ENCODE results near the gene TBC1D24.
"Not testable (repeated sequence)": the region's sequence is repeated elsewhere in the genome, so short reads cannot be mapped to it uniquely, and the experiment has no call there.

Gene TBC1D24

DNA sequence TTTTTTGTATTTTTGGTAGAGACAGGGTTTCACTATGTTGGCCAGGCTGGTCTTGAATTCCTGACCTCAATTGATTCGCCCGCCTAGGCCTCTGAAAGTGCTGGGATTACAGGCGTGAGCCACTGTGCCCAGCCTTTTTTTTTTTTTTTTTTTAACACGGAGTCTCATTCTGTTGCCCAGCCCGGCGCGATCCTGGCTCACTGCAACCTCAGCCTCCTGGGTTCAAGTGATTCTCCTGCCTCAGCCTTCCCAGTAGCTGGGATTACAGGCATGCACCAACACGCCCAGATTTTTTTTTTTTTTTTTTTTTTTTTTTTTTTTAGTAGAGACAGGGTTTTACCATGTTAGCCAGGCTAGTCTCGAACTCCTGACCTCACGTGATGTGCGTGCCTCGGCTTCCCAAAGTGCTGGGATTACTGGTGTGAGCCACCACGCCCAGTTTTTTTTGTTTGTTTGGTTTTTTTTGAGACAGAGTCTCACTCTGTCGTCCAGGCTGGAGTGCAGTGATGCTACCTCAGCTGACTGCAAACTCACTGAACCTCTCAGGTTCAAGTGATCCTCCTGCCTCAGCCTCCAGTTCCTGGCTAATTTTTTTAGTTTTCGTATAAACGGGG lies 58.3 kb downstream of the TBC1D24 start:
- DNase-seq (ENCODE audit: low read depth): not testable (repeated sequence)

DNA sequence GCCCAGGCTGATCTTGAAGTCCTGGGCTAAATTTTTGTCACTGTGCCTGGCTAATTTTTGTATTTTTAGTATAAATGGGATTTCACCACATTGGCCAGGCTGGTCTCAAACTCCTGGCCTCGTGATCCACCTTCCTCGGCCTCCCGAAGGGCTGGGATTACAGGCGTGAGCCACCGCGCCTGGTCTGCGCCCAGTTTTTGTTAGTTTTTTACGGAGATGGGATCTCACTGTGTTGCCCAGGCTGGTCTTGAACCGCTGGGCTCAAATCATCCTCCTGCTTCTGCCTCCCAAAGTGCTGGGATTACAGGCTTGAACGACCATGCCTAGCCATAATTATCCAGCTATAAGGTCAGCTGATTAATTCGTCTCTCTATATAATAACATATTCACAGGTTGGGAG lies 59.0 kb downstream of the TBC1D24 start:
- DNase-seq (ENCODE audit: low read depth): no peak

GRCh38 chr16:2534335-2534734 lies 59.4 kb downstream of the TBC1D24 start:
- not testable (repeated sequence) for DNase-seq (ENCODE audit: low read depth)

DNA sequence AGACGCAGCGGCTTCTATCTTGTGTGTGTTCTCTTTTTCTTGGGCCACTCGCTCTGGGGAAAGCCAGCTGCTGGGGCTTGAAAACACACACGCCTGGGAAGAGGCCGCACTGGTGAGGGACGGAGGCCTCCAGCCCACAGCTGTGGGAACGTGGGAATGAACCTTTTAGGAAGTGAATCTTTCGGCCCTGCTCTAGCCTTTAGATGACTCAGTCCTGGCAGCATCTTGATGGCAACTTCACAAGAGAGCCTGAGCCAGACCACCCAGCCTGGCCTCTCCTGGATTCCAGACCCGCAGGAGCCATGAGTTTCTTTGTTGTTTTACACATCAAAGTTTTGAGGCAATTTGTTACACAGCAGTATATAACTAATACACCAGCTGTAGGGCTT lies 60.7 kb downstream of the TBC1D24 start:
- peak; percentile 64 for DNase-seq (ENCODE audit: low read depth)

- peak; percentile 88 for DNase-seq (ENCODE audit: low read depth)
Observed at GRCh38 chr16:2537451-2538379, 62.8 kb downstream of the TBC1D24 start, which contains the start of gene PDPK1. Gene PDPK1, plus strand, starts transcription at chr16:2538021. Its CDS starts 92 bp downstream, at chr16:2538113.

DNA sequence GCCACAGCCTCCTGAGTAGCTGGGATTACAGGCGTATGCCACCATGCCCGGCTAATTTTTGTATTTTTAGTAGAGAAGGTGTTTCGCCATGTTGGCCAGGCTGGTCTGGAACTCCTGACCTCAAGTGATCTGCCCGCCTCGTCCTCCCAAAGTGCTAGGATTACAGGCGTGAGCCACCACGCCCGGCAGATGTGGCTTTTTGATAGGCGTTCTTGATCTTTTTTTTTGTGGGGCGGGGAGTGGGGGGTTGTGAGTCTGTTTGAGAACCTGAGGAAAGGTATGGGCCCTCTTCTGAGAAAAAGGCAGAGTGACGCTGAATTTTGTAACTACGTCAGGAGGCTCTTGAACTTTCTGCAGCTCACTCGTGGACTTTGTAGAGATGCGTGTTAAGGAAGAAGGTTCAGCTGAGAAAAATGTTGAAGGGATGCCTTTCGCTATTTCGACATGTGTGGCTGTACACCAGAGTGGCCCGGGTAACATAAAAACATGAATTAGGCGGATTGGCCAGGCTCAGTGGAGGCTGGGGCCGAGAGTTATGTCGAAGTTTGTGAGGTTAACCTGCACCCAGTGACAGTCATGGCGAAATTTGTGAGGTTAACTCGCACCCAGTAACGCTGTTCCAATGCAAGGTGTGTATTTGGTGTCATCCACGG lies 64.4 kb downstream of the TBC1D24 start:
- DNase-seq (ENCODE audit: low read depth): not testable (repeated sequence)

DNA sequence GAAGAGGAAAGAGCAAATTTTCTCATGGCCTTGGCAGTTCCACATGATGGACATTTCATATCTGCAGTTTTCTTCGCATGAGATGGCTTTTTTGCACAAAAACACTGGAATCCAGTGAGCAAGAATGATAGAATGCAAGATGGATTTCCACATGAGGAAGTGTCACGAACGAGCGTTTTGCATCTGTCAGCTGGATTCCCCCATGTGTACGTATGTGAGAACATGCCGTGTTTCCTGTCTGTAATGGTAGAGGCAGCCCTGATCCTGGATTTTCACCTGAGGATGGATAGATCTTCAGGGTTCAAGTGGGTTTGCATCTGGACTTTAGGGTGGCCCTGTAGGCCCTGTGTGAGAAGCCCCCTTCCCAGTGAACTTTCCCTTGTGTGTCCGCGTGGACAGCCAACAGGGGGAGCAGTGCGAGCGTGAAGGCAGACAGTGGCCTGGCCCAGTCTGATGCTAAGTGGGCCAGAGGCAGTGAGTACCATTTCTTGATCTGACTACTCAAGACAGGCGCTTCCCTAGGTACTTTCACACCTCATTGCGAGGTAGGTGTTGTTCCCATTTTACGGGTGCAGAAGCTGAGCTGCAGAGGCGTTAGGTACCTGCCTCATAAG lies 65.0 kb downstream of the TBC1D24 start:
- not testable (repeated sequence) for DNase-seq (ENCODE audit: low read depth)

DNA sequence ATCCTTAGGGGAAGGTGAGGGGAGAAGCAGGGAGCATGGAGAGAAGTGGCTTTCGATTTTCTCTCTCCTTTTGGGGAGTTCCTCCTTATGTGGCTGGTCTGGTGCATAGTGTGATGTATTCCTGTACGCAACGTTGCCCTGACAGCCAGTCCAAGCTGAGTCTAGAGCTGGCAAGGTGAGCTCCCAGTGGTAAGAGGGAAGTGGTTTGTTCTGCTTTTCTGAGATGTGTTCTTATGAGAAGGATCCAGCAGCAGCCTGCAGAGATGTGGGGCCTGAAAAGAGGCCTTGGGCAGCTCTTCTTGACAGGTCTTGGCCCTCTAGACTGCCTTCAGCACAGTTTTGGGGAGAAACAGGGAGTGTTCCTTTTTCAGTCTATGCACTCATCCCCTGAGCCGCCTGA lies 66.0 kb downstream of the TBC1D24 start:
- not testable (repeated sequence) for DNase-seq (ENCODE audit: low read depth)

GRCh38 chr16:2541409-2541808 lies 66.5 kb downstream of the TBC1D24 start:
- DNase-seq (ENCODE audit: low read depth): not testable (repeated sequence)

DNA sequence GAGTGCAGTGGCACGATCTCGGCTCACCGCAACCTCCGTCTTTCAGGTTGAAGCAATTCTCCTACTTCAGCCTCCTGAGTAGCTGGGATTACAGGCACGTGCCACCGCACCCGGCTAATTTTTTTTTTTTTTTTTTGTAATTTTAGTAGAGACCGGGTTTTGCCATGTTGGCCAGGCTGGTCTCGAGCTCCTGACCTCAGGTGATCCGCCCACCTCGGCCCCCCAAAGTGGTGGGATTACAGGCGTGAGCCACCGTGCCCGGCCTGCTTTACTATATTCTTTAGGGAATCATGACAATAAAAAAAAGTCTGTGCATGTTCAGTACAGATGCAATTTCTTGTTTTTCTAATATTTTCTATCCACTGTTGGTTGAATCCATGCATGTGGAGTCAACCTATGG lies 68.8 kb downstream of the TBC1D24 start:
- DNase-seq (ENCODE audit: low read depth): not testable (repeated sequence)

DNA sequence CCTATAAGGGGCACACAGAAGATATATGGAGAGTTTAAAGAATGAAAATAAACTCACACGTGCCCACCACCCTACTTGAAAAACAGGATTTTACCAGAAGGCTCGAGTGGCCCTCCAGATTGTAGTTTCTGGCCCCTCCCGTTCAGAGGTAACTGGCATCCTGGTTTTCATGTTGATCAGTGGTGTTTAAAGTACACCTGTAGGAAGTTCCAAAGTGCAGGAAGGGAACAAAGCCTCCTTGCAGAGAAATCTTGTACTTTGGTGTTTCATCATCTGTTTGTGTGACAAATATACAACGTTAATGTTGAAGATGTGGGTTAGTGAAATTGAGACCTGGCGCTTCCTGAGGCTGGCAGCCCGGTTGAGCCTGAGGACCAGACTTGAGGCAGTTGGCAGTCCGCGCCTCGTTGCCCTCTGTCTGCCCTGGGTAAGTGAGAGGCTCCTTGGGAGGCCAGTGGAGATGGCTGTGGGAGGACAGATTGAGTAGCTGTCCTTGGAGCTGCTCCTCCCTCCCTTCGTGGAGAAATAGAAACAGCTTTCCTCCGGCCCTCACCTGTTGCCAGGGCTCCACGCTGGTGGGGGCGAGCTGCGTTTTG lies 75.5 kb downstream of the TBC1D24 start:
- DNase-seq (ENCODE audit: low read depth): not testable (repeated sequence)

DNA sequence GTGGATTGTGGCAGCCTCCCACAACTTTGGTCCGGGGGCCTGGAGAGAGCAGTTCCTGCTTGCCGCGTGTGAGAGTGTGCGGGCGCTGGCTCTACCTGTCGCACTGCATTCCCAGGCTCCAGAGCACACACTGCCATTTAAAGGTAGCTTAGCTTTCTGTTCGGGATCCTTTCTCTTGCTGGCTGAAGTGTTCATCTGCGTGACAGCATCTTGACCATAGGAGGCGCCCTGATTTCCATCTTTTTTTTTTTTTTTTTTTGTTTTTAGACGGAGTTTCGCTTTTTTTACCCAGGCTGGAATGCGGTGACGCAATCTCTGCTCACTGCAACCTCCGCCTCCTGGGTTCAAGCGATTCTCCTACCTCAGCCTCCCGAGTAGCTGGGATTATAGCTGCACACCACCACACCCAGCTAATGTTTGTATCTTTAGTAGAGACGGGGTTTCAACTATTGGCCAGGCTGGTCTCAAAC lies 76.5 kb downstream of the TBC1D24 start:
- not testable (repeated sequence) for DNase-seq (ENCODE audit: low read depth)

GRCh38 chr16:2554709-2555425 lies 79.9 kb downstream of the TBC1D24 start:
- not testable (repeated sequence) for DNase-seq (ENCODE audit: low read depth)

Measured in stromal cell of bone marrow (primary cell).